ENCODE measurements around the gene TMEM235.

GRCh38 chr17:78250891-78251772 is 19.7 kb downstream of the TMEM235 start:
- 0 out of 2 replicates have a peak, but pooled peaks have one; percentile 9 for TF ChIP-seq ZNF596 (tag by site-specific recombination; IDR thresholded peaks at IDR 0.05)
- TF ChIP-seq YY1 (tag by site-specific recombination; IDR thresholded peaks at IDR 0.05), result no peak
- TF ChIP-seq CTCF (tag by site-specific recombination; IDR thresholded peaks at IDR 0.05), result peak; percentile 99
- TF ChIP-seq MYNN (tag by site-specific recombination; IDR thresholded peaks at IDR 0.05; ENCODE audit: borderline replicate concordance), result no peak

Measured in HEK293 (cell line).